Karpas-422 (cell line): ENCODE data around the gene COMMD7. TPM values are rescaled to one million over a fixed set of nuclear protein-coding genes. Genes with fewer than 3 reads are reported as not detected.
"Not testable (repeated sequence)": the region's sequence is repeated elsewhere in the genome, so short reads cannot be mapped to it uniquely, and the experiment has no call there.

ENCODE experiments used
- DNase-seq: peaks from one replicate; pipeline ENCODE4 v3.0.0-alpha.2; 2015
- H2AFZ ChIP-seq: fragments of 200-600 bp; sonication (generic); 2 replicates; pipeline ENCODE4 v1.6.1; 2014; ENCODE audit warnings: antibody characterized with exemption, low read length, mixed read lengths
- H3K27ac ChIP-seq: fragments of 200-600 bp; sonication (generic); 2 replicates; pipeline ENCODE4 v1.5.1; 2014; ENCODE audit warnings: mild to moderate bottlenecking, low read length, moderate library complexity
- H3K27me3 ChIP-seq: fragments of 200-600 bp; sonication (generic); 2 replicates; pipeline ENCODE4 v1.6.1; 2014; ENCODE audit warnings: low read length, mixed read lengths
- H3K36me3 ChIP-seq: fragments of 200-600 bp; sonication (generic); 2 replicates; pipeline ENCODE4 v1.6.1; 2014; ENCODE audit warnings: low read length, mixed read lengths; ENCODE audit not compliant: insufficient read depth
- H3K4me1 ChIP-seq: fragments of 200-600 bp; sonication (generic); 2 replicates; pipeline ENCODE4 v1.6.1; 2014; ENCODE audit warnings: mild to moderate bottlenecking, low read length, mixed read lengths
- H3K4me2 ChIP-seq: fragments of 200-600 bp; sonication (generic); 2 replicates; pipeline ENCODE4 v1.6.1; 2014; ENCODE audit warnings: low read length, low read depth, mild to moderate bottlenecking; ENCODE audit not compliant: poor library complexity, severe bottlenecking
- H3K4me3 ChIP-seq: fragments of 200-600 bp; sonication (generic); 2 replicates; pipeline ENCODE4 v1.5.1; 2014; ENCODE audit warnings: mild to moderate bottlenecking, antibody characterized with exemption, low read length, mixed read lengths
- H3K79me2 ChIP-seq: fragments of 200-600 bp; sonication (generic); 2 replicates; pipeline ENCODE4 v1.6.1; 2014; ENCODE audit warnings: mild to moderate bottlenecking, low read length, mixed read lengths
- H3K9ac ChIP-seq: fragments of 200-600 bp; sonication (generic); 2 replicates; pipeline ENCODE4 v1.6.0; 2014; ENCODE audit warnings: low read length
- H3K9me2 ChIP-seq: fragments of 200-600 bp; sonication (generic), shearing (Covaris generic); replicated peaks from 2 replicates; pipeline ENCODE4 v1.6.0; 2014; ENCODE audit warnings: mild to moderate bottlenecking, low read length, moderate library complexity; ENCODE audit not compliant: insufficient read depth
- H3K9me3 ChIP-seq: fragments of 300-700, 200-600 bp; sonication (generic); 2 replicates; pipeline ENCODE4 v1.6.1; 2014; ENCODE audit warnings: low read length, mixed read lengths
- H4K20me1 ChIP-seq: fragments of 200-600 bp; sonication (generic); 2 replicates; pipeline ENCODE4 v1.6.1; 2014; ENCODE audit warnings: mild to moderate bottlenecking, antibody characterized with exemption, low read length, low read depth; ENCODE audit not compliant: insufficient read depth
- total RNA-seq: library from RNA; depleted of rRNA; stranded (reverse); fragments of >200 nt; shearing (Covaris generic); gene quantifications from 2 replicates; pipeline ENCODE4 v1.2.3, GENCODE V29; 2014; ENCODE audit warnings: low replicate concordance

Gene COMMD7
- total RNA-seq, 1 experiment from 2014 or later: 16.7 TPM

GRCh38 chr20:32695089-32695488 lies 48.2 kb downstream of the COMMD7 start:
- Histone ChIP-seq H4K20me1 (no peaks in the 10 kb centered on the region), H3K27me3 (no peaks in the 10 kb centered on the region), H3K4me3 (no peak overlapping the region), H3K79me2 (no peaks in the 10 kb centered on the region), H3K27ac (no peak overlapping the region), H3K4me2 (no peak overlapping the region), H2AFZ (no peak overlapping the region), H3K9ac (no peak overlapping the region), H3K9me3 (no peaks in the 10 kb centered on the region), H3K4me1 (no peaks in the 10 kb centered on the region), H3K9me2 (no peaks in the 10 kb centered on the region), H3K36me3 (no peaks in the 10 kb centered on the region)
- no peak for DNase-seq

GRCh38 chr20:32688966-32689365 lies 54.3 kb downstream of the COMMD7 start:
- not testable (repeated sequence) for H3K27me3 ChIP-seq, H3K4me2 ChIP-seq, H3K9ac ChIP-seq, H3K79me2 ChIP-seq, H3K9me3 ChIP-seq, H2AFZ ChIP-seq, H3K4me3 ChIP-seq, H4K20me1 ChIP-seq, H3K36me3 ChIP-seq, H3K4me1 ChIP-seq, DNase-seq, H3K9me2 ChIP-seq, H3K27ac ChIP-seq

GRCh38 chr20:32687180-32687532 lies 56.1 kb downstream of the COMMD7 start:
- Histone ChIP-seq H3K36me3 (no peaks in the 10 kb centered on the region), H3K79me2 (no peaks in the 10 kb centered on the region), H2AFZ (no peak overlapping the region), H3K4me1 (no peaks in the 10 kb centered on the region), H3K27me3 (no peaks in the 10 kb centered on the region), H3K9me2 (no peaks in the 10 kb centered on the region), H3K9ac (no peak overlapping the region), H3K4me3 (no peak overlapping the region), H3K4me2 (no peak overlapping the region), H3K27ac (no peak overlapping the region), H3K9me3 (no peaks in the 10 kb centered on the region), H4K20me1 (no peaks in the 10 kb centered on the region)
- DNase-seq: no peak

DNA sequence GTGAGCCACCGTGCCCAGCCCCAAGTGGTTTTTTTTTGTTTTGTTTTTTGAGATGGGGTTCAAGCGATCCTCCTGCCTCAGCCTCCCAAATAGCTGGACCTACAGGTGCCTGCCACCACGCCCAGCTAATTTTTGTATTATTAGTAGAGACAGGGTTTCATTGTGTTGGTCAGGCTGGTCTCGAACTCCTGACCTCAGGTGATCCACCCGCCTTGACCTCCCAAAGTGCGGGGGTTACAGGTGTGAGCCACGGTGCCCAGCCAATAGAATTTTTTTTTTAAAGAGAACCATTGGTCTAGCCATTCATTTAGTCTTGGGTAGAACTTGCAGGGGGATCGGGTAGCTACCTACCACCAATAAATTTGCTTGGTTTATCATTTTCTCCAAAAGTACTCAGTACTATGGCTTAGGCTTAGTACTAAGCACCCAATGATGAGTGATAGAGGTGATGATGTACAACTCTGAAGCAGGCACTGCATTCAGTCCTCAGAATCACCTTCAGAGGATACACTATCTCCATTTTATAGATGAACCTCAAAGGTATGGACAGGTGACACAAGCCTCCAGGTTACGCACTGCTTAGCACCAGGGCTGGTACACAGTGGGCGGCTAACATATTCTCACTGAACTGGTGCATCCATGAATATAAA lies 56.6 kb downstream of the COMMD7 start:
- H2AFZ ChIP-seq: no peak overlapping the region
- no peak for DNase-seq
- no peaks in the 10 kb centered on the region for H3K9me3 ChIP-seq
- H3K4me2 ChIP-seq: no peak overlapping the region
- no peaks in the 10 kb centered on the region for H3K79me2 ChIP-seq
- H3K27ac ChIP-seq: no peak overlapping the region
- H3K9ac ChIP-seq: no peak overlapping the region
- H3K9me2 ChIP-seq: no peaks in the 10 kb centered on the region
- no peaks in the 10 kb centered on the region for H3K4me1 ChIP-seq
- no peaks in the 10 kb centered on the region for H3K27me3 ChIP-seq
- no peak overlapping the region for H3K4me3 ChIP-seq
- H4K20me1 ChIP-seq: no peaks in the 10 kb centered on the region
- no peaks in the 10 kb centered on the region for H3K36me3 ChIP-seq

- no peaks in the 10 kb centered on the region for H3K79me2 ChIP-seq
- no peak overlapping the region for H3K4me2 ChIP-seq
- H3K9me2 ChIP-seq: no peaks in the 10 kb centered on the region
- no peak for DNase-seq
- no peak overlapping the region for H3K4me3 ChIP-seq
- H2AFZ ChIP-seq: no peak overlapping the region
- H4K20me1 ChIP-seq: no peaks in the 10 kb centered on the region
- H3K4me1 ChIP-seq: no peaks in the 10 kb centered on the region
- H3K27ac ChIP-seq: no peak overlapping the region
- H3K9me3 ChIP-seq: no peaks in the 10 kb centered on the region
- H3K27me3 ChIP-seq: no peaks in the 10 kb centered on the region
- H3K36me3 ChIP-seq: no peaks in the 10 kb centered on the region
- H3K9ac ChIP-seq: no peak overlapping the region
Observed at GRCh38 chr20:32685541-32686529, 57.4 kb downstream of the COMMD7 start.

DNA sequence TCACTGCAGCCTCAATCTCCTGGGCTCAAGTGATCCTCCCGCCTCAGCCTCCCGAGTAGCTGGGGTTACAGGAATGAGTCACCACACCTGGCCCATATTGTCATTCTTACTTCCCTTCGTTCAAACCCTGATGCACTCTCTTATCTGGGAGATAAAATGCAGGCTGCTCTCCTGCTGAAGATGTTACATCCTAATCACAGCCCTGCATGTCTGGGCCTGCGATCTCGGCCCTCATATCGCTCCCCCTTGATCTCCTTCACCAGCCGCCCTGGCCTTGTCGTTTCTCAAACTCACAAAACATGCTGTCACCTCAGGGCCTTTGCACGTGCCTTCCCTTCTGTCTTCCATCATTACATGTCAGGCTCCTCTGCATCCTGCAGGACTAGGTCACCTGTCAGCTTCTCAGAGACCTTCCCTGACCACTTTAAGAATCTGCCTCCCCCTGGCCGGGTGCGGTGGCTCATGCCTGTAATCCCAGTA lies 60.7 kb downstream of the COMMD7 start:
- H3K79me2 ChIP-seq: no peaks in the 10 kb centered on the region
- no peaks in the 10 kb centered on the region for H4K20me1 ChIP-seq
- no peak for DNase-seq
- H3K4me2 ChIP-seq: no peak overlapping the region
- H3K27me3 ChIP-seq: no peaks in the 10 kb centered on the region
- H2AFZ ChIP-seq: no peak overlapping the region
- no peaks in the 10 kb centered on the region for H3K9me2 ChIP-seq
- no peak overlapping the region for H3K4me3 ChIP-seq
- H3K9ac ChIP-seq: no peak overlapping the region
- H3K36me3 ChIP-seq: no peaks in the 10 kb centered on the region
- no peak overlapping the region for H3K27ac ChIP-seq
- no peaks in the 10 kb centered on the region for H3K9me3 ChIP-seq
- no peaks in the 10 kb centered on the region for H3K4me1 ChIP-seq

- H3K36me3 ChIP-seq: no peaks in the 10 kb centered on the region
- no peak overlapping the region for H3K9ac ChIP-seq
- no peaks in the 10 kb centered on the region for H3K79me2 ChIP-seq
- H3K4me1 ChIP-seq: no peaks in the 10 kb centered on the region
- no peak for DNase-seq
- no peak overlapping the region for H3K4me2 ChIP-seq
- no peak overlapping the region for H3K4me3 ChIP-seq
- H2AFZ ChIP-seq: no peak overlapping the region
- no peak overlapping the region for H3K27ac ChIP-seq
- no peaks in the 10 kb centered on the region for H3K9me3 ChIP-seq
- H3K27me3 ChIP-seq: no peaks in the 10 kb centered on the region
- no peaks in the 10 kb centered on the region for H4K20me1 ChIP-seq
- no peaks in the 10 kb centered on the region for H3K9me2 ChIP-seq
Observed at GRCh38 chr20:32681175-32682084, 61.8 kb downstream of the COMMD7 start.
